HG02884 (cell line): ENCODE results near the gene MOGAT2.
A peak's percentile ranks its signal among the peaks of the same experiment; 100 is the strongest.
"Not testable (repeated sequence)": the region's sequence is repeated elsewhere in the genome, so short reads cannot be mapped to it uniquely, and the experiment has no call there.

Experiments
- ATAC-seq: cut with Tn5 transposase; IDR thresholded peaks from one replicate; pipeline ENCODE4 v1.9.1; 2021; ENCODE audit warnings: mild to moderate bottlenecking, moderate library complexity; ENCODE audit not compliant: unreplicated experiment

MOGAT2 gene

GRCh38 chr11:75754933-75755332 is 37.3 kb downstream of the MOGAT2 start:
- ATAC-seq: not testable (repeated sequence)

- ATAC-seq: no peak
These were observed 40.0 kb downstream of the MOGAT2 start for GRCh38 chr11:75757651-75758050.

GRCh38 chr11:75759832-75760231 is 42.2 kb downstream of the MOGAT2 start:
- no peak for ATAC-seq

GRCh38 chr11:75760243-75760642 is 42.6 kb downstream of the MOGAT2 start:
- no peak for ATAC-seq

- ATAC-seq: no peak
These were observed 43.3 kb downstream of the MOGAT2 start for GRCh38 chr11:75760710-75761493.

- no peak for ATAC-seq
These were observed 44.5 kb downstream of the MOGAT2 start for GRCh38 chr11:75762158-75762557.

GRCh38 chr11:75762885-75763284 is 45.2 kb downstream of the MOGAT2 start:
- ATAC-seq: no peak

GRCh38 chr11:75763846-75764245 is 46.2 kb downstream of the MOGAT2 start:
- ATAC-seq: no peak

- ATAC-seq: no peak
These were observed 47.5 kb downstream of the MOGAT2 start for GRCh38 chr11:75765116-75765515.

GRCh38 chr11:75766443-75767227 is 49.0 kb downstream of the MOGAT2 start:
- no peak for ATAC-seq

GRCh38 chr11:75767228-75767572 is 49.6 kb downstream of the MOGAT2 start:
- no peak for ATAC-seq

- ATAC-seq: no peak
These were observed 50.1 kb downstream of the MOGAT2 start for GRCh38 chr11:75767793-75768111.

GRCh38 chr11:75768112-75768908 is 50.7 kb downstream of the MOGAT2 start, which contains the start of gene DGAT2:
TSS of gene DGAT2 (plus strand) at chr11:75768778. CDS start at chr11:75768992, 214 bp downstream.
- ATAC-seq: peak; percentile 73

- no peak for ATAC-seq
These were observed 51.5 kb downstream of the MOGAT2 start for GRCh38 chr11:75768909-75769771.

- ATAC-seq: no peak
These were observed 52.5 kb downstream of the MOGAT2 start for GRCh38 chr11:75770102-75770501.

GRCh38 chr11:75771646-75772410 is 54.2 kb downstream of the MOGAT2 start:
- no peak for ATAC-seq

- ATAC-seq: peak; percentile 84
These were observed 56.1 kb downstream of the MOGAT2 start for GRCh38 chr11:75773595-75774353.

GRCh38 chr11:75775056-75775455 is 57.4 kb downstream of the MOGAT2 start:
- ATAC-seq: no peak

- no peak for ATAC-seq
These were observed 58.9 kb downstream of the MOGAT2 start for GRCh38 chr11:75776546-75776945.
